Bronchial epithelial cell (primary cell): ENCODE measurements around the gene LAMB4. TPM values are rescaled to one million over a fixed set of nuclear protein-coding genes. Genes with fewer than 3 reads are reported as not detected.
A peak's percentile ranks its signal among the peaks of the same experiment; 100 is the strongest.

Experiments
- DNase-seq: peaks from one replicate; pipeline ENCODE4 v3.0.0-alpha.2; 2010; ENCODE audit warnings: low read depth
- FAIRE-seq: peaks from 2 replicates; lab custom pipeline; 2011; peaks lifted over from hg19 to GRCh38; lab: Jason Lieb, UNC
- H3K27me3 ChIP-seq: 2 replicates; pipeline ENCODE4 v1.5.1; 2011; ENCODE audit warnings: low read length; ENCODE audit not compliant: control insufficient read depth, insufficient read depth
- H3K36me3 ChIP-seq: 2 replicates; pipeline ENCODE4 v1.5.1; 2011; ENCODE audit warnings: low read length; ENCODE audit not compliant: control insufficient read depth, insufficient read depth
- H3K4me3 ChIP-seq: 2 replicates; pipeline ENCODE4 v1.5.1; 2011; ENCODE audit warnings: mild to moderate bottlenecking, low read depth, low read length, control low read depth
- total RNA-seq: library from RNA; depleted of rRNA; stranded (reverse); fragments of >200 nt; gene quantifications from 2 replicates; pipeline ENCODE4 v1.2.1, GENCODE V29; 2014
- TF ChIP-seq, protein P1 (sequence below): IDR thresholded peaks from 2 replicates; pipeline ENCODE4 v1.5.1; 2011; ENCODE audit warnings: mild to moderate bottlenecking, moderate library complexity, low read length, control low read depth, inconsistent platforms; ENCODE audit not compliant: insufficient read depth, severe bottlenecking

LAMB4 gene
- total RNA-seq, 1 donor from 2014 or later, result under 0.01 TPM

DNA sequence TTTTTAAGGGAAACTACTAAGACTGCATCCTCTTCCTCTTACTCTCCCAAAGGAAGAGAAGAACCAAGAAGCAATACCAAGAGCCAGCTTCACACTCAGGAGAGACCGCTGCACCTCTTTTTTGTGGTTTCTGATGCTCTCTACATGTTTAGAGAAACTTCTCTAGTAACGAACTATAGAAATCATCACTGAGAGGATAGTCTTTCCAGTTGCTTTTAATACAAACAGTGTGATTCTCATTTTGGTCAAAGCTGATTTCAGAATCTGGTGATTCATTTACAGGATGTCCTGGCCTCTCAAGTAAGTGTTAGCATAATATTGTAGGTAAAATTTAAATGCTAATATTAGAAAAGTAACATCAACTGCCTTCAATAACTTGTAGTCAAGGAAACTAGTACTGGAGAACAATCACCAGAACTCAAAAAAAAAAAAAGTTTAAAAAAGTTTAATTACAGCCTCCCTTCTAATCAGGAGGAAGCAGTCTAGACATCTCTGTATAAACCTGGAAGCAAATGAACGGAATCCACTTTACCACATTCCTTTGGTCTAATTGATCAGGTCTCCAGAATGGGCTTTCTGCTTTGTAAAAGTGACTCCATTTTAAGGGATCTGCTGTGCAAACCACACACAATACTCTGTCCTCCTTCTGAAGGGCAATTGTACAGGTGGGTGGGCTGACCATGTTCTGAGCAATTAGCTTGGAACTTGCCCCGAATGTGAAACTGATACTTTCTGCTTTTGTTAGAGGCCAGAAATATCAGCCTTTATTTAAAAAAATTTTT is 130.2 kb downstream of the LAMB4 start:
- Histone ChIP-seq H3K27me3 (no peaks in the 10 kb centered on the region), H3K36me3 (no peaks in the 10 kb centered on the region), H3K4me3 (no peak overlapping the region)
- peak; percentile 61 for DNase-seq
- TF ChIP-seq, protein P1, sequence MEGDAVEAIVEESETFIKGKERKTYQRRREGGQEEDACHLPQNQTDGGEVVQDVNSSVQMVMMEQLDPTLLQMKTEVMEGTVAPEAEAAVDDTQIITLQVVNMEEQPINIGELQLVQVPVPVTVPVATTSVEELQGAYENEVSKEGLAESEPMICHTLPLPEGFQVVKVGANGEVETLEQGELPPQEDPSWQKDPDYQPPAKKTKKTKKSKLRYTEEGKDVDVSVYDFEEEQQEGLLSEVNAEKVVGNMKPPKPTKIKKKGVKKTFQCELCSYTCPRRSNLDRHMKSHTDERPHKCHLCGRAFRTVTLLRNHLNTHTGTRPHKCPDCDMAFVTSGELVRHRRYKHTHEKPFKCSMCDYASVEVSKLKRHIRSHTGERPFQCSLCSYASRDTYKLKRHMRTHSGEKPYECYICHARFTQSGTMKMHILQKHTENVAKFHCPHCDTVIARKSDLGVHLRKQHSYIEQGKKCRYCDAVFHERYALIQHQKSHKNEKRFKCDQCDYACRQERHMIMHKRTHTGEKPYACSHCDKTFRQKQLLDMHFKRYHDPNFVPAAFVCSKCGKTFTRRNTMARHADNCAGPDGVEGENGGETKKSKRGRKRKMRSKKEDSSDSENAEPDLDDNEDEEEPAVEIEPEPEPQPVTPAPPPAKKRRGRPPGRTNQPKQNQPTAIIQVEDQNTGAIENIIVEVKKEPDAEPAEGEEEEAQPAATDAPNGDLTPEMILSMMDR, result no peak
- no peak for FAIRE-seq

DNA sequence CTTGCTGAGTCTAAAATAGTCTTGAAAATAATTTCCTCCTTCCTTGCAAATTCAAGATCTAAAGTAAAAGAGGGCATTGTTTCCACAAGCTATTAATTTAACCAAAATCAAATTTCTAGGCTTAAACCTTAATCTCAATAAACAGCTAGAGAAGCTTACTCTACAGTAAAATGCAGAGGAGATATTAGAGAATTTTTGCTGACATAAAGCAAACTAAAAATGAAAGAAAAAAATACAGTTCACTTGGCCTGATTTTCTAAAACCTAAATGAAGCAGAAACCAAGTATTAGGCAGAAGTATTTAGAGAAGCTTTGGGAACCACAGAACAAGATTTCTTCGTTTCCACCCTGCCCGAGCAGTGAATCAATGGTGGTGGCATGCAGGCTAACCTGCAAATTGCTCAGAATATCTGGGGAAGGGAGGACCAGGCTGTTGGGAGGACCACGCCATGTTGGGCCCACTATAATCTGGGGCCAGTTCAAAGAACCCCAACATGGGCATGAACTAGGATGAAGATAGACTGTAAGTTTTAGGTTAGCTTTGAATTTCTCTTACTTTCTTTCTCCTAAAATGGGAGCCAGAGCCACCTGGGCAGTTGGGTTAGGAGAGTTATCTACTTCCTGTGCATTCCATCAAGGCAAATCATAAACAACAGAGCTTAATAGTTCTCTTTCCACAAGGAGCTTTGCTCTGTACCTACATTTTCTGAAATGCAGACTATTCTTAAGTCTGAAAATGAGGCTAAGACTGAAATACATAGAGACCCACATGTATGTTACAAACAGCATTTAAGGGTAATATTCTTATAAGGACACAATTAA is 131.3 kb downstream of the LAMB4 start:
- no peaks in the 10 kb centered on the region for H3K36me3 ChIP-seq
- DNase-seq, result peak; percentile 56

DNA sequence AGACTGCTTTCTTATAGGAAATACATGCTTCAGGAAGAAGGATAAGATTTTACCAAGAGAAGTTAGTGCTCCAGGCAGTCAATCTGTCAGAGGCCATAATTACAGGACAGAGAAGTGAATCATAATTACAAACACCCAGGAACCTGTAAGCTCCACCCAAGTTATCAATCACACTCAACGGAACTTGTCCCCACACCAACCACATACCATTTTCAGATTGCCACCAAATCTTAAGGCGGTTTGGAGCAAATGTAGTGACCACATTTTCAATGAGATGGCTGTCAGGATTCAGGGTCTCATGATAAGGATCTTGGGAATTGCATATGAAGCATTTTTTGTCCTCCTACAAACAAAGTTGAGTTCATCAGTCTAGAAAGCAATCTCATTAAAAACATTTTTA is 132.0 kb downstream of the LAMB4 start:
- DNase-seq, result peak; percentile 71

More for the DNA sequence above, 131.3 kb downstream of the LAMB4 start:
- TF ChIP-seq, protein P1, result no peak
- Histone ChIP-seq H3K4me3 (no peak overlapping the region), H3K27me3 (no peaks in the 10 kb centered on the region)
- FAIRE-seq, result no peak

GRCh38 chr7:107996072-107996882 is 133.9 kb downstream of the LAMB4 start:
- DNase-seq (peak; percentile 70), FAIRE-seq (no peak)
- Histone ChIP-seq H3K36me3 (peaks cover 7% of the 10 kb centered on the region), H3K4me3 (no peak overlapping the region), H3K27me3 (no peaks in the 10 kb centered on the region)
- TF ChIP-seq, protein P1, result no peak

More for the DNA sequence above, 132.0 kb downstream of the LAMB4 start:
- no peaks in the 10 kb centered on the region for H3K27me3 ChIP-seq
- FAIRE-seq, result no peak
- H3K4me3 ChIP-seq, result no peak overlapping the region
- TF ChIP-seq, protein P1, result no peak
- peaks cover 3% of the 10 kb centered on the region for H3K36me3 ChIP-seq

GRCh38 chr7:107995184-107996071 is 134.7 kb downstream of the LAMB4 start:
- DNase-seq (peak; percentile 88), FAIRE-seq (no peak)
- Histone ChIP-seq H3K27me3 (no peaks in the 10 kb centered on the region), H3K4me3 (no peak overlapping the region), H3K36me3 (peaks cover 9% of the 10 kb centered on the region)
- TF ChIP-seq, protein P1, result no peak
